Effector memory CD4-positive, alpha-beta T cell (primary cell): ENCODE results near the gene HELB.

ENCODE experiments used
- DNase-seq, 3 donors: peaks; one replicate each; pipeline ENCODE4 v3.0.0-alpha.2; 2020
- H3K27ac ChIP-seq: 2 replicates; pipeline ENCODE4 v1.7.0; 2013; ENCODE audit warnings: mild to moderate bottlenecking, low read length, moderate library complexity; ENCODE audit not compliant: insufficient read depth, poor library complexity, severe bottlenecking
- H3K27me3 ChIP-seq: replicated peaks from 2 replicates; pipeline ENCODE4 v1.7.0; 2013; ENCODE audit warnings: mild to moderate bottlenecking, low read length; ENCODE audit not compliant: insufficient read depth, control insufficient read depth, poor library complexity, severe bottlenecking
- H3K36me3 ChIP-seq: 2 replicates; pipeline ENCODE4 v1.7.0; 2013; ENCODE audit warnings: mild to moderate bottlenecking, low read length, moderate library complexity; ENCODE audit not compliant: control insufficient read depth, insufficient read depth
- H3K4me1 ChIP-seq: 2 replicates; pipeline ENCODE4 v1.7.0; 2013; ENCODE audit warnings: low read length, mild to moderate bottlenecking; ENCODE audit not compliant: control insufficient read depth, insufficient read depth, poor library complexity, severe bottlenecking
- H3K4me3 ChIP-seq: 2 replicates; pipeline ENCODE4 v1.7.0; 2013; ENCODE audit warnings: low read length, low read depth, mild to moderate bottlenecking; ENCODE audit not compliant: insufficient read depth, poor library complexity, severe bottlenecking
- H3K9me3 ChIP-seq: 2 replicates; pipeline ENCODE4 v1.7.0; 2013; ENCODE audit warnings: mild to moderate bottlenecking, low read length, moderate library complexity; ENCODE audit not compliant: control insufficient read depth

Gene HELB

DNA sequence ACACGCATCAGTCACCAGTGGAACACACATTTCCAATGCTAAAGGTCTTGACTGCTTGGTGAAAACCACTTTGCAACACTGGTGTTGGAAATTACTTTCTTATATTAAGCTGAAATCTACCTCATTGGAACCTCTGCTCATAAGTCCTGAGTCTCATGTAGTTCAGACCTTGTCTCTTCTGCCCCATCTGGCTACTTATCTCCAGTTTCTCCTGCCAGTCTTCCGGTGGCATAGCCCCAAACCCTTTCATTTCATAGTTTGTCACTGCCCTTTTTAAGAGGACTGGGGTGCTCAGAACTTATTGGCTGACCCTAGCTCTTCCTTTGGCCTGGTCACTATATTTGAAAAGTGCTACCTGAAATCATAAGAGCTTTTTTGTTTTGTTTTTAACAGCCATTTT lies 43.7 kb downstream of the HELB start:
- Histone ChIP-seq H3K36me3 (peaks cover 25% of the 10 kb centered on the region), H3K4me1 (no peaks in the 10 kb centered on the region), H3K9me3 (peaks cover 2% of the 10 kb centered on the region), H3K27me3 (no peaks in the 10 kb centered on the region), H3K4me3 (no peak overlapping the region), H3K27ac (no peak overlapping the region)
- no peak for DNase-seq

GRCh38 chr12:66351301-66351700 lies 49.0 kb downstream of the HELB start:
- H3K4me1 ChIP-seq: no peaks in the 10 kb centered on the region
- no peaks in the 10 kb centered on the region for H3K9me3 ChIP-seq
- H3K4me3 ChIP-seq: no peak overlapping the region
- no peak overlapping the region for H3K27ac ChIP-seq
- H3K27me3 ChIP-seq: no peaks in the 10 kb centered on the region
- no peak for DNase-seq
- peaks cover 6% of the 10 kb centered on the region for H3K36me3 ChIP-seq

DNA sequence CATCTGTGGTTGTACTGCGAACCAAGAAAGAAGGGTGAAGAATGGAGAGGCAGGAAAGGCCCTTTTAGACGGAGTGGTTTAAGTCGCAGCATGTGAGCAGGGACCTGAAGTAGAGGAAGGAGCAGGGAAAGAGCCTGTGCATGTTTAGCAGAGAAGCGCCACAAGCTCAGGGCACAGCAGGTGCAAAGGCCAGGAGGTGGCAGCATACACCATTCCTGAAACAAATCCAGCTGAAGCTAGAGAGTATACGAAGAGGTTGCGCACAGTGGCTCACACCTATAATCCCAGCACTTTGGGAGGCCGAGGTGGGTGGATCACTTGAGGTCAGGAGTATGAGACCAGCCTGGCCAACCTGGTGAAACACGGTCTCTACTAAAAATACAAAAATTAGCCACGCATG lies 49.9 kb downstream of the HELB start:
- no peaks in the 10 kb centered on the region for H3K4me1 ChIP-seq
- no peak overlapping the region for H3K27ac ChIP-seq
- DNase-seq: no peak
- no peaks in the 10 kb centered on the region for H3K9me3 ChIP-seq
- no peak overlapping the region for H3K4me3 ChIP-seq
- no peaks in the 10 kb centered on the region for H3K27me3 ChIP-seq
- H3K36me3 ChIP-seq: peaks cover 6% of the 10 kb centered on the region

- H3K9me3 ChIP-seq: no peaks in the 10 kb centered on the region
- no peak overlapping the region for H3K27ac ChIP-seq
- H3K27me3 ChIP-seq: no peaks in the 10 kb centered on the region
- no peaks in the 10 kb centered on the region for H3K4me1 ChIP-seq
- no peak overlapping the region for H3K4me3 ChIP-seq
- peaks cover 6% of the 10 kb centered on the region for H3K36me3 ChIP-seq
- DNase-seq: no peak
These were observed 50.6 kb downstream of the HELB start for GRCh38 chr12:66352899-66353298.

DNA sequence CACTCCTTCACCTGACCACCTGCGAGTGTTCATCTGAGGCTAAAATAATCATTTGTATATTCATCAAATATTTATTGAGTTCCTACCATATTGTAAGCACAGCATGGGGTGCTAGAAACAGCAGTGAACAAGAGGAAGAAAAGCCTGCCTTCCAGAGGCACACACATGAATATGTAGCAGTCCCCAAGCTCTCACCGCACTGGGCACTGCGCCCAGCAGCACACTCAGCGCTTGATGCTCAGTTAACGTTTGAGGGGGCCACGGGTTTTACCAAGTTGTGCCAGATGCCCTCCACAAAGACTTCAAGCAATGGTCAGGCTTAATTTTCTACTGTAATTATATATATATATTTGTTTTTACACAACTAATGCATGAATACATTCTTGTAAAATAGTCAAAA lies 52.0 kb downstream of the HELB start:
- Histone ChIP-seq H3K4me1 (no peaks in the 10 kb centered on the region), H3K36me3 (peaks cover 6% of the 10 kb centered on the region), H3K27ac (no peak overlapping the region), H3K4me3 (no peak overlapping the region), H3K9me3 (no peaks in the 10 kb centered on the region), H3K27me3 (no peaks in the 10 kb centered on the region)
- no peak for DNase-seq

GRCh38 chr12:66359300-66359699 lies 57.0 kb downstream of the HELB start:
- H3K4me1 ChIP-seq: no peaks in the 10 kb centered on the region
- H3K36me3 ChIP-seq: no peaks in the 10 kb centered on the region
- no peak for DNase-seq
- no peak overlapping the region for H3K27ac ChIP-seq
- H3K4me3 ChIP-seq: no peak overlapping the region
- no peaks in the 10 kb centered on the region for H3K9me3 ChIP-seq
- H3K27me3 ChIP-seq: no peaks in the 10 kb centered on the region

- no peak for DNase-seq
- Histone ChIP-seq H3K9me3 (no peaks in the 10 kb centered on the region), H3K27ac (no peak overlapping the region), H3K4me1 (no peaks in the 10 kb centered on the region), H3K27me3 (no peaks in the 10 kb centered on the region), H3K4me3 (no peak overlapping the region), H3K36me3 (no peaks in the 10 kb centered on the region)
These were observed 59.4 kb downstream of the HELB start for GRCh38 chr12:66361703-66362102.

- H3K4me3 ChIP-seq: no peak overlapping the region
- no peaks in the 10 kb centered on the region for H3K27me3 ChIP-seq
- DNase-seq: no peak
These were observed 63.6 kb downstream of the HELB start for GRCh38 chr12:66365718-66366490.

GRCh38 chr12:66367015-66367667 lies 64.8 kb downstream of the HELB start:
- no peaks in the 10 kb centered on the region for H3K4me1 ChIP-seq
- no peak overlapping the region for H3K27ac ChIP-seq
- no peaks in the 10 kb centered on the region for H3K36me3 ChIP-seq
- no peaks in the 10 kb centered on the region for H3K9me3 ChIP-seq
- no peak for DNase-seq
- H3K4me3 ChIP-seq: no peak overlapping the region
- no peaks in the 10 kb centered on the region for H3K27me3 ChIP-seq

More at GRCh38 chr12:66365718-66366490, 63.6 kb downstream of the HELB start:
- Histone ChIP-seq H3K27ac (no peak overlapping the region), H3K9me3 (no peaks in the 10 kb centered on the region), H3K36me3 (no peaks in the 10 kb centered on the region), H3K4me1 (no peaks in the 10 kb centered on the region)

- Histone ChIP-seq H3K27me3 (no peaks in the 10 kb centered on the region), H3K9me3 (no peaks in the 10 kb centered on the region), H3K27ac (no peak overlapping the region), H3K4me3 (no peak overlapping the region), H3K36me3 (no peaks in the 10 kb centered on the region), H3K4me1 (no peaks in the 10 kb centered on the region)
- no peak for DNase-seq
These were observed 69.7 kb downstream of the HELB start for GRCh38 chr12:66371982-66372381.
